Thoracic aorta (tissue), 2 donors: ENCODE data around the gene CAPNS1. TPM values are rescaled to one million over a fixed set of nuclear protein-coding genes. Genes with fewer than 3 reads are reported as not detected.
"Not testable (repeated sequence)": the region's sequence is repeated elsewhere in the genome, so short reads cannot be mapped to it uniquely, and the experiment has no call there.

Experiments used
- ATAC-seq: fragments of 150-250 bp; one replicate; pipeline ENCODE4 v1.8.0; 2017; ENCODE audit warnings: low read depth; ENCODE audit not compliant: insufficient number of reproducible peaks, low FRiP score
- DNase-seq: peaks from one replicate; pipeline ENCODE4 v3.0.0-alpha.2; 2020; ENCODE audit warnings: low spot score
- H3K27ac ChIP-seq, 2 donors: fragments of 200-600 bp; sonication (generic); 1 replicate in 1 of 2; 2 replicates in 1 of 2; pipeline ENCODE4 v1.5.1; 2016; ENCODE audit warnings: mild to moderate bottlenecking in 2 of 2, moderate library complexity in 2 of 2
- H3K27me3 ChIP-seq: fragments of 200-600 bp; sonication (generic); replicated peaks from 2 replicates; pipeline ENCODE4 v1.6.0; 2016; ENCODE audit warnings: mild to moderate bottlenecking; ENCODE audit not compliant: insufficient read depth
- H3K36me3 ChIP-seq: fragments of 200-600 bp; sonication (generic); one replicate; pipeline ENCODE4 v1.5.1; 2016
- H3K4me1 ChIP-seq, 2 donors: fragments of 200-600 bp; sonication (generic); 1 replicate in 1 of 2; 2 replicates in 1 of 2; pipeline versions ENCODE4 v1.5.1 to v1.6.0; 2016; ENCODE audit warnings: low read depth in 2 of 2, mild to moderate bottlenecking in 1 of 2; ENCODE audit not compliant: control insufficient read depth in 1 of 2
- H3K4me3 ChIP-seq: fragments of 200-600 bp; sonication (generic); 2 replicates; pipeline ENCODE4 v1.5.1; 2016; ENCODE audit warnings: mild to moderate bottlenecking
- H3K9me3 ChIP-seq: fragments of 200-600 bp; sonication (generic); 2 replicates; pipeline ENCODE4 v1.5.1; 2016
- CTCF ChIP-seq: fragments of 200-600 bp; sonication (generic); IDR thresholded peaks from one replicate; pipeline ENCODE4 v1.5.1; 2019; ENCODE audit warnings: antibody characterized with exemption
- total RNA-seq, 2 donors: library from RNA; depleted of rRNA; stranded (reverse); fragments of >200 nt; gene quantifications; one replicate each; pipeline versions ENCODE4 v1.1.0 to v1.2.3, GENCODE V29; 2016

The CAPNS1 gene
- total RNA-seq, 2 donors from 2014 or later = 161 to 220 TPM

- ATAC-seq (no peak), DNase-seq (no peak)
- no peaks in the 10 kb centered on the region for H3K9me3 ChIP-seq
- no peak overlapping the region for H3K4me3 ChIP-seq
- H3K27ac ChIP-seq = no peak overlapping the region
- peaks cover 0 to 16% of the 10 kb centered on the region in 2 donors for H3K4me1 ChIP-seq
- no peaks in the 10 kb centered on the region for H3K27me3 ChIP-seq
- TF ChIP-seq CTCF = no peak
- no peaks in the 10 kb centered on the region for H3K36me3 ChIP-seq
These were observed 33.0 kb downstream of the CAPNS1 start for GRCh38 chr19:36172852-36173251.

GRCh38 chr19:36173846-36174245 is 34.0 kb downstream of the CAPNS1 start:
- not testable (repeated sequence) for H3K27me3 ChIP-seq, DNase-seq, ATAC-seq, H3K4me3 ChIP-seq, H3K36me3 ChIP-seq, H3K9me3 ChIP-seq, H3K27ac ChIP-seq
- peaks cover 0 to 13% of the 10 kb centered on the region in 2 donors for H3K4me1 ChIP-seq

- not testable (repeated sequence) for H3K36me3 ChIP-seq, H3K9me3 ChIP-seq, DNase-seq, ATAC-seq, H3K4me3 ChIP-seq, H3K27ac ChIP-seq, H3K4me1 ChIP-seq, H3K27me3 ChIP-seq
These were observed 39.2 kb downstream of the CAPNS1 start for GRCh38 chr19:36179077-36179476.

- no peaks in the 10 kb centered on the region for H3K9me3 ChIP-seq
- H3K36me3 ChIP-seq = peaks cover 6% of the 10 kb centered on the region
- ATAC-seq = no peak
- no peak for DNase-seq
- peaks cover 0 to 6% of the 10 kb centered on the region in 2 donors for H3K4me1 ChIP-seq
- peak overlapping the region; percentile 34 to 45 for H3K27ac ChIP-seq
- no peaks in the 10 kb centered on the region for H3K27me3 ChIP-seq
- H3K4me3 ChIP-seq = no peak overlapping the region
- no peak for TF ChIP-seq CTCF
These were observed 42.9 kb downstream of the CAPNS1 start for GRCh38 chr19:36182612-36183244.

- no peak for TF ChIP-seq CTCF
- DNase-seq (no peak), ATAC-seq (no peak)
- Histone ChIP-seq H3K36me3 (peaks cover 6% of the 10 kb centered on the region), H3K27me3 (no peaks in the 10 kb centered on the region), H3K4me3 (no peak overlapping the region), H3K4me1 (peaks cover 0 to 6% of the 10 kb centered on the region in 2 donors), H3K9me3 (no peaks in the 10 kb centered on the region), H3K27ac (peak overlapping the region; percentile 34 to 45)
These were observed 43.4 kb downstream of the CAPNS1 start for GRCh38 chr19:36183245-36183628.

GRCh38 chr19:36186722-36187121 is 46.9 kb downstream of the CAPNS1 start:
- not testable (repeated sequence) for H3K4me1 ChIP-seq, ATAC-seq, H3K36me3 ChIP-seq, DNase-seq, H3K27ac ChIP-seq, H3K27me3 ChIP-seq, H3K9me3 ChIP-seq, H3K4me3 ChIP-seq

- no peak for DNase-seq
- no peaks in the 10 kb centered on the region for H3K4me1 ChIP-seq
- H3K36me3 ChIP-seq = peaks cover 11% of the 10 kb centered on the region
These were observed 56.4 kb downstream of the CAPNS1 start for GRCh38 chr19:36196249-36196648.

More at GRCh38 chr19:36196249-36196648, 56.4 kb downstream of the CAPNS1 start:
- Histone ChIP-seq H3K27me3 (no peaks in the 10 kb centered on the region), H3K9me3 (no peaks in the 10 kb centered on the region), H3K27ac (no peak overlapping the region), H3K4me3 (no peak overlapping the region)
- no peak for TF ChIP-seq CTCF
- ATAC-seq = no peak
